ENCODE data around the gene AFF3.

The AFF3 gene

DNA sequence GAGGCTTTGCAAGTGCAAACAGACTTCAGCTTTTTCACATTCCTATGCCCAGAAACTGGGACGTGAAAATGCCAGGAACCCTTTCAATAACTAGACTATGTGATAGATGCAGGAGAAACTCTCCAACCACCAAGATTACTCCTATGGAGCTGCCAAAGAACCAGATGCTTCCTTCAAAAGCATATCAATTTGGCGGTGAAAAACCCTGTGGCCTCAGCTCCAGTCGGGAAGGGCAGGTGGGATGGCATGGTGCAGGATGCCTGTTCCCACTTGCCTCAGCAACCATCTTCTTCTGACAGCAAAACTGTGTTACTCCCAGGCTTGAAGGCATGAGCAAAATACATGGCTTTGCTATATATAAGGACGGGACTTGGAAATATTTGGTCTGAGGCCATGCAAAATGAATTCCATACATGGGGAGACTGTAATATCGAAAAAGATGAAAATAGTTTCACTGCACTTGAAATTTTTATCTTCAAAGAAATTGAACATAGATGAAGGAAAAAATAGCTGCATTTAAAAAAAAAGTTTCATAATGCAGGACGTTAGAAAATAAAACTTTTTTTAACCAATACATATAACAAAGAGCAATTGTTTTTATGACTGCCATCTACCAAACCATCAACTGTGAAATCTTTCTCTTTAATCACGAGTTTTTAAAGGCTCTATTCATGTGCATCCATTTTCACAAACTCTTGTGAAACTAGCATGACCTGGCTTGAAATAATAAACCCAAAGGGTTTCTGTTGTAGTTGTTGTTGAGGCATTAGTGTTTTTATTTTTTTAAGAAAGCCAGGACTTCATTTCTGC is 99.1 kb downstream of the AFF3 start:
- no peak for DNase-seq

DNA sequence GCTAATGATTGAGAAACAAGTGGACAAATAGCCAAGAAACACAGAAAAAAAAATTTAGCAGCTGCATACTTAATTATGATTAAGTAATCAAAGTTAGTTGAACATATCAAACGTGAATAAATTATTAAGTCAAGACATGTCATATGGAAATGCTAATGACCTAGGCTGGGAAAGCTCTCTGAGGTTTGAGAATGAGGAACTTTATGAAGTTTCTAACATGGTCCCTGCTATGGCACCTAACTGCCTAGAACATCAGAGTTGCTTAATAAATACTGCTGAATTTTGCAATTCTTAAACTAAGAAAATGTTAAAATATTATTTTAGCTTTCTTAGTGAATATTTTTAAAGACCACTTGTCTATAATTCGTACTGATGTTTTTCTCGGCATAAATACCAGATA is 99.8 kb downstream of the AFF3 start:
- DNase-seq = no peak

DNA sequence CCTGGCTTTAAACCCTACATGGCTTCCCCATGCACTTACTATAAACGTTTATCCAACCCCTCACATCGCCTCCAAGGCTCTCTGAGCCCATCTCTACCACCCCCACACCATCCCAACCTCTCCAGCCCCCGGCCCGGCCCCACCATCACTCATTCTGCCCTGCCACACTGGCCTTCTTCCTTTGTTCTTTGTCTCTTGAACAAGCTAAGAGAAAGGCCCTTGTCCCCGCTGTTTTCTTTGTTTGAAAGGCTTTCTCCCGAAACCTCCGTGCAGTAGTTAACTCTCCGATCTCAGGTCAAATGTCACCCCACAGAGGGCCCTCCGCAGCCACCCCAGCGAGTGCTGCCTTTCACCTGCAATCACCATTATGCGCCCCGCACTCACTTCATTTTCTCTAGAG is 100.4 kb downstream of the AFF3 start:
- no peak for DNase-seq

DNA sequence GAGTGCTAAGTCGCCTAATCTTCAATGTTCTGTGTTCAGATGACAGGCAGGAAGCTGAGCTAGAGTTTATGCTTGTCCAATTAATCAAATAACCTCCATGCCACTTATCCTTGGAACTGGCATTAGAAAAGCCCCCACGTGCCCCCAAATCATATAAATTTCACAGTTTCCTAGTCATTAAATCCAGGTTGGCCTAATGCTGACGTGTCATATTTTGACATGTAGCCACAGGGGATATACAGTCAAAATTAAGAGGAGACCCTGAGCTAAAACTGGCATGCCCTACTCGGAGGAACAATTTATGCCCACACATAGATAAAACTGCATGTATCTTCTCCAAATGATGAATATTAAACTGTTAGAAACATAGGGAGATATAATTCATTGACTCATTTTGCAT is 101.0 kb downstream of the AFF3 start:
- DNase-seq = no peak

DNA sequence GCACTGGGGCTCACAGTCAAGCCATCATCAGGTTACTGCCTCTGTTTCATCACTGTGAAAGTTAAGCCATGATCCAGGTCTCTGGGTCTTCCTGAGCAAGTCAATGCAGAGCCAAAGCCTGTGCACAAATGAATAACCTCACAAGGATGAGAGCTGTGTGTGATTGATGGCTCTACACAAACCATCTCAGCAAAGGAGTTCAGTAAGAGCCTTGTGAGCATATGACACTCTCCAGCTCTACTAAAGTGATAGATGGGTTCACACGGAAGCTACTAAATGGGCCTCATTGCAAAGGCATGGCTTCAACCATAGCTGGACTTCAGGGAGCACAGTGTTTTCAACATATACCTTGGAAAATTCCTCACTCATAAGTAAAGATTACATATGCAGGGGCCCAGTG is 101.5 kb downstream of the AFF3 start:
- no peak for DNase-seq

DNA sequence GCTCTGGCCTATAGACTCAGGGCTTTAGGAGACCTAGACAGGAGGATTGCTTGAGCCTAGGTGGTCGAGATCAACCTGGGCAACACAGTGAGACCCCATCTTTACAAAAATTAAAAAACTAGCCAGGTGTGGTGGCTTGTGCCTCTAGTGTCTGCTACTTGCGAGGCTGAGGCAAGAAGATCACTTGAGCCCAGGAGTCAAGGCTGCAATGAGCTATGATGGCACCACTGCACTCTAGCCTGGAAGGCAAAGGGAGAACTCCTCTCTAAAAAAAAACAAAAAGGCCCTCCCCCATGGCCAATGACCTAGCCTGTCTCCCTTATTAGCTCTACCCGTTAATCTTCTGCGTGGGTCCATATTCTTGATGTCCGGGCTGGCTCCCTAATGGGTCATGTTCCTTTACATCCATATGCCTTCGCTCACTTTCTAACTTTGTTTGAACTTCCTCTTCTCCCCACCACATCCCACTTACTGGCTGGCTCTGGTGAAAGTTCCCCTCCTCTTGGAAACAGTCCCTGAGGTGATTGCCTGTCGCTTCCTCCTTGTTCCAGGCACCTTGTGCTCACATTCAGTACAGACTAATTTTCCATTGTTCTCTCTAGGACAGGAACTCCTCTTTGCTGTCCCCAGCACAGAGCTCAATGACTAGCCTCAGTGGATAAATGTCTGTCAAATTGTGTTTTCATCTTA is 103.0 kb downstream of the AFF3 start:
- DNase-seq = no peak

DNA sequence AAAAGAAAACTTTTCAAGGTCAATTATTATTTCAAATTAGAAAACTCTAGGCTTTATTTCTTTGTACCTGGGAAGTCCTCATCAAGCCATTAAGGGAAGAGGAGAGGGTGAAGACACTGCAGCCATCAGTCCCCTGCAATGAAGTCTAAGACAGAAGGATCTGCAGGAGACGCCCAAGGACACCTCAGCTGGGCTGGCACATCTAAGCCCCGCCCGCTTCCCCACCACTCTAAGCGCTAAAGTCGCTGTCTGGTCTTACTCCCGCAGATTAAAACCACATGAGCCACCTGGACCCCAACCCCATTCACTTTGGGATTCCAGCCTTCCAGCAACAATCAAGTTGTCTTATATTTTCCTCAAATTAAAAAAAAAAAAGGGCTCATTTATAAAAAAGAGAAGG is 104.4 kb downstream of the AFF3 start:
- DNase-seq = no peak

DNA sequence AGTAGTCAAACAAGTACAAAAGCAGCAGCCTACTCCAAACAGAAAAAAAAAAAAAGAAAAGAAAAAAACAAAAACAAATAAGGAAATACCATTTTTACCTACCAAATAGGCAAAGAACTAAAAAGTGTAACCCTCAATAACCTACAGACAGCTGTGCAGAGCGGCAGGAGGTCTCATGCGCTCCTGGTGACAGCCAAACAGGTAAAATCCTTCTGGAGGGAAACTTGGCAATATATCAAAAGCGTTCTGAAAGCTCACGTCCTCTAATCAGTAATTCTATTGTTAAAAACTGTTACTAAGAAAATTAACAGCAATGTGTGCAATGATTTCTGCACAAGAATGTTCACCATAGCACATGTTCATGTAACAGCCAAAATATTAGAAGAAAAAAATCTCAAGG is 105.6 kb downstream of the AFF3 start:
- no peak for DNase-seq

DNA sequence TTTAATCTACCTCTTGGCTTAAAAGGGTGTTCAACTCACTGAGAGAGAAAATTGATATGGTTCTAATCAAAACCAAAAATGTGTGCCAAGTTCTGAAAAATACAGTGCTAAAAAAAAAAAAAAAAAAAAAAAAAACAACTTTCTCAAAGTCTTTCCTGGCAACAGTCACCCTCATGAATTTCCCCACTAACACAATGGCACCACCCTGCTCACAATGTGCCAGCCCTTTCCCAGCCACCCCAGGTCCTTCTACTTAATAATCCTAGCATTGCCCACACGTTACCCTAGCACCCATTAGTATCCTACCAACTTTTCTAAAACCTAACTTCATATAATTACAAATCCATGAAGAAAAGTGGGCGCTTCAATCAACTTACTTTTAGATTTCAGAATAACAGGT is 106.4 kb downstream of the AFF3 start:
- no peak for DNase-seq

DNA sequence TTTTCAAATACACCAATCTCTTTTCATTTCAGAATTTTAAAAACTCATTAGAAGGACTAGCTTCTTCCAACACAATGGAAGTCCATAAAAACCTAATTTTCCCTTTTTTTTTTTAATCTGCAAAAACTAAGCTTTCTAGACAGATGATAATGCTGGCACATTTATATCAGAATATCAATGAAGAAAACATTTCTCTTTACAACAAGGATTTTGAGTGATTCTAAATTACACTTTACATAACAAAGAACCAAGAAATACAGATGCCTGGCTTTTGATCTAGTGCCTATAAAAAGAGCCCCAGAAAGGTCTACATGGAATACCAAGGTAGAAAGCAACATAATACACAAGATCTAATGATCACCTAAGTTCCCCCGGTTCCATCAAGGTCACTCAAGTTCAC is 108.0 kb downstream of the AFF3 start:
- no peak for DNase-seq

DNA sequence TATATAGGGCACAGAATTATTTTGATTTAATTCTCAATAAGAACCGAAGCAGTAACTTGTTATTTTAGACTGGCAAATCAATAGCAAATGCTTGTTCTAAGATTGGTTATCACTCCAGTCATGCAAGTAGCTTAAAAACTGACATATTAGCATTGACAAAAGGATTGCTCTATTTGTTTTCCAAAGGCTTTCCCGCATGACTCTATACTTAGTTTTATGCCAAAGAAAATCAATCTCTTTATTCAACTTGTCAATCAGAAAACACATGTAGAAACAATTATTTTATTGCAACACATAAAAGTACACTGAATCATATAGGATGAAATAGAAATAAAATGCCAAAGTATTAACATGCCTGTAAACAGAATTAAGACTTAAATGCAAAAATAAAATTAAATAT is 108.4 kb downstream of the AFF3 start:
- no peak for DNase-seq

DNA sequence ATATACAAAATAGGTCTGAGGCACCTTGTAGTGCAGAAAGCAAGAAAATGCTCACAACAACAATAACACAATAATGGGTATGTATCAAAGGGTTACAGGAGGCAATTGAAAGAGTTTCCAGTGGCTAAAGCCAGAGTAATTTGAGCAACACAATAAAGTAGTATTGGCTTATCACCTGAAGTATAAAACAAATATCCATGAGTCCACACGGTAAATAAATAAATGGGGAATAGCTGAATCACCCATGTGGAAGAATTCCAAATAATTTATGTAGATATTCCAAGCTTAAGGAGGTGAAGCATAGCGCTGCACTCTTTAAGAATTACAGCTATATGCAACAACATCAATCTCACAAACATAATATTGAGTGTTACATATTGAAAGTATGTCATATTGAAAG is 110.8 kb downstream of the AFF3 start:
- no peak for DNase-seq

DNA sequence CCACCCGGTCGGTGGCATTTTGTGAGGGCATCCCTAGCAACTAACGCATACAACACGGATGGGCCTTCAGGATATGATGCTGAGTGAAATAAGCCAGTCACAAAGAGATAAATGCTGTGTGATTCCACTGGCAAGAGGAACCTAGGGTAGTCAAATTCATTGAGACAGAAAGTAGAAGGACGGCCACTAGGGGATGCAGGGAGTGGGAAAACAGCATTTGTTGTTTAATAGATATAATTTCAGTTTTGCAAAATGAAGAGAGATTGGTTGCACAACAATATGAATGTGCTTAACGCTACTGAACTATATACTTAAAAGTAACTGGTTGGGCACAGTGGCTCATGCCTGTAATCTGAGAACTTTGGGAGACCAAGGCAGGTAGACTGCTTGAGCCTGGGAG is 112.9 kb downstream of the AFF3 start:
- no peak for DNase-seq

DNA sequence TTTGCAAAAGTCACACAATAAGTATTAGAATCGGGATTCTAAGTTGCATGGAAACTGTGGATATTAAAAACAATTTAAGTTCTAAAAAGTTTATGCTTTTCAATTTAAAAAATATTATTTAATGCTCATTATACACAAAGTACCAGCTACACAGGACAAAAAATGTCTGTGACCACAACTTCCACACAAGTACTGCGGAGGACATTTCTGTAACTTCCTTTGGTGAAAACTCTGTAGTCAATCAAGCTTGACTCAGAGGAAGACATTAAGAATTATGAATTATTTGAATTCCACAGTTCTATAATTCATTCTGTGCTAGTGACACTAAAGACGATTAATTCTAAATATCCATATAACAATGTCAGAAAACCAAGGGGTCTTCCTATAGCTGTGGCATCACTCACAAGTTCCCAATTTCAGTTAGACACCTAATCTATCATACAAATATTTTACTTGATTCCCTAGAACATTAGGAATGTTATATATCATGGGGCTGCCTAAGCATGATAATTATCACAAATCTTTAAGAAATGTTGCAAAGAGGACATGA is 120.5 kb downstream of the AFF3 start:
- DNase-seq = no peak

DNA sequence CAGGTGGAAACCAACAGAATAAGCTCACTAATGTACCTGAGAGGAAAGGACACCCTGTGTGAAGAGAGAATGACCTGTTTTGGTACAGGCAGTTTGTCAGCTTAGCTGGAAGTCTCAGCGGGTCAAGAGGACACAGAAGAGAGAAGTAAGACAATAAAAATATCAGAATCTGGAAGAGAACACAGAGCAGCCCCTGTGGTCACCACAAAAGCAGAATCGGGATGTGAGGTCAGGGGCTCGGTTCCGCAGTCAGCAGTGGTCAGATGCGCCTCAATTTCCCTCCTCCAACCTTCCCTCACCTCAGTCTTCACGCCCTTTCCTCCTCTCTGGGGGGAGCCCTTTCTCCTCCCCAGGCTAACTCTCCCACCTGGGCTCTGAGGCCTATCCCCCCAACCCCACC is 122.9 kb downstream of the AFF3 start:
- DNase-seq = no peak

DNA sequence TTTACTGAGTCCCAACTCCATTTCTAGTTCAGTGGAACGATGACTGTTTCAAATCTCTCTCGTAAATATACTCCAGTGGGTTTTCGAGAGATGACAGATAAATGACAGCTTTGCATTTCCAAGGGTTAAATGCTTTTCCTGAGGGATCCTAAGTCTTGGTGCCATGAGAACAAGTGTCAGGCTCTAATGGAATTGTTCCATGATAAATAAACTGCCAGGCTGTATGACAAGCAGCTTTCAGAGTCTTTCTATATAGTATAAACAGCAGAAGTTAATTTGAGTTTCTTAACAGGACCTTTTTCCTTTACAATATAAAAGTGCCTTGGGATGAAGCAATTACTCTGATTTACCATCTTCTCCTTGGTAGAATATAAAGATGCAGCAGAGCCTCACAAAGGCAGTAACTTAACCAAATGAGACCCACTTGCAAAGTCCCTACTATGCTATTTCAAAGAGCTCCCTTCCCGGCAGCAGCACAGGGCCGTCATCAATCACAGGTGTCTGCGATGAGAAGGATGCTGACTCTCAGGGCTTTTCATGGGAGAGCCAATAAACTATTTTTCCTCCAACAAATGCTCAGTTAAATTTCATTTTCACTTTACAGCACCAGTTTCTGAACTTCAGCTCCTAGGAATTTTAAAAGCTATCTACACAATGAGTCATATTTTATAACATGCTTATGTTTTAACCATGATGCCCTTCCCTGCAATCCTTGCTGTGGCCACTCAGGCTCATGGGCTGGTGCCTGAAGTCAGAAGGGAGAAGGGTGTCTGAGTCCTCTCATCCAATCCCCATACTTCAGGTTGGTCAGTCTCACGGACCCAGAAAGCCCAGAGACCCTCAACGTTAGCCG is 123.8 kb downstream of the AFF3 start:
- no peak for DNase-seq

DNA sequence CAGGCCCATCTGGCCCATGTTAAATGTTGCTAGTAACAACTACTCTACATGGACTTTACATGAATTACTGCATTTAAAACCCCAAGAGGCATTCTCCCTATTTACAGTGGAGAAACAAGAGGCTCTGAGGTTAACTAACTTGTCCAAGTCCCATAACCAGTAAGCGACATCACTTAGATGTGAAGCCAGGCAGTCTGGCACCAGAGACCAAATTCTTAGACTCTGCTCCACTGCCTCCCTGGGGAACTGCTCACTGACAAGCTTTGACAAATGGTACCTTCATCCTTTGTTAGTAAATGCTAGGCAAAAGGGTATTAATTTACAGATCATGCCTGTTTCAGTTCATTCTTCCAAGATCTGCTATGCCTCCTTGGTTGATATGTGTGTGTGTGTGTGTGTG is 124.8 kb downstream of the AFF3 start:
- no peak for DNase-seq

DNA sequence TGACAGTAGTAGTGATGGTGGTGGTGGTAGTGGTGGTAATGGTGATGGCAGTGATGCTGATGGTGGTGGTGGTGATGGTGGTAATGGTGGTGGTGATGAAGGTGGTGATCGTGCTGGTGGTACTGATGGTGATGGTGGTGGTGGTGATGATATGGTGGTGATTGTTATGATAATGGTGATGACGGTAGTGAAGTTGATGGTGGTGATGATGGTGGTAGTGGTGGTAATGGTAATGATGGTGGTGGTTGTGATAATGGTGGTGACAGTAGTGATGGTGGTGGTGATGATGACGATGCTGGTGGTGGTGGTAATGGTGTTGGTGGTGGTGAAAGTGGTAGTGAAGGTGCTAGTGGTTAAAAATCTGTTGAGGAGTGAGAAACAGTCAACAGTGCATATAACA is 125.6 kb downstream of the AFF3 start:
- no peak for DNase-seq

DNA sequence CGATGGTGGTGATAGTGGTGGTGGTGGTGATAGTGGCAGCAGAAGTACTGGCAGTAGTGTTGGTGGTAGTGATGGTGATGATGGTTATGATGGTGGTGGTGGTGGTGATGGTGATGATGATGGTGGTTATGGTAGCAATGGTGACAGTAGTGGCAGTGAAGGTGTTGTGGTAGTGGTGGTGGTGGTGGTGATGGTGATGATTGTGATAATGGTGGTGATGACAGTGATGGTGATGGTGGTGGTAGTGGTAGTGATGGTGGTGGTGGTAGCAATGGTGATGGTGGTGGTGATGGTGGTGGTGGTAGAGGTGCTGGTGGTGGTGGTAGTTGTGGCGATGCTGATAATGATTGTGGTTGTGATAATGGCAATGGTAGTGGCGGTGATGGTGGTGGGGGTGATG is 126.5 kb downstream of the AFF3 start:
- DNase-seq = no peak

DNA sequence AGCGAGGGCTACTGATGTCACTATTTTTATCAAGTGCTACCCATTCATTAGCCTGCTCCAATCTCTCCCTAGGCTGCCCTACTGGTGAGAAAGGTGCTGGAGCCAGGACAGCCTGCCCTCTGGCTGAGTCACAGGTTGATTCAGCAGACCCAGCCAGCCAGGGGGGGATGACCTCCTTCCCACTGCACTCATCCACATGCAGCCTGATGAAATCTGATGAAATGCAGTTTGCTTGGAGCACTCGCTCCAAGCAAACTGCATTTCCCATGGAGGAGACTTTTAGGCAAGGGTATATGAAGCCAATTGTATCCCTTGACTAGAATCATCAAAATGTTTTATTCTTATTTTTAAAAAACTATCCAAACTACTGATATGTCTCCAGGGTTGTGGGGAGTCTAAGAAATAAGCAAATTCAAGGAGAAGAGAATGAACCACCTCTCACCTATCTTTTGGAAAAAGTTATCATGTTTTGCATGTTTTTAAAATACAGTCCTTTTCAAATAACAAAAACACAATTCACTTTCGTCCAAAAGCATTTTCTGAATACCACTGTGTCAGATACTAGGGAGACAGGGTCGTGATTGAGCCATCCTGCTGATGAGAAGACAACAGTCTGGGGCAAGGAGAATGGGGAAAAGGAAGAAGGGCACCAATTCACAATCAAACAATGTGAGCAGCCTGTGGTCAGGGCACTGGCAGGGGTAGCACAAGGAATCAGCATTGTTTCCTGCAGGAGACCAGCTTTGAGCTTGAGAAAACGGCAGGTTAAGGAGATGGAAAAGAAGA is 128.3 kb downstream of the AFF3 start:
- DNase-seq = peak in 7 of 51 donors; percentile 2 to 47 (median 10)

DNA sequence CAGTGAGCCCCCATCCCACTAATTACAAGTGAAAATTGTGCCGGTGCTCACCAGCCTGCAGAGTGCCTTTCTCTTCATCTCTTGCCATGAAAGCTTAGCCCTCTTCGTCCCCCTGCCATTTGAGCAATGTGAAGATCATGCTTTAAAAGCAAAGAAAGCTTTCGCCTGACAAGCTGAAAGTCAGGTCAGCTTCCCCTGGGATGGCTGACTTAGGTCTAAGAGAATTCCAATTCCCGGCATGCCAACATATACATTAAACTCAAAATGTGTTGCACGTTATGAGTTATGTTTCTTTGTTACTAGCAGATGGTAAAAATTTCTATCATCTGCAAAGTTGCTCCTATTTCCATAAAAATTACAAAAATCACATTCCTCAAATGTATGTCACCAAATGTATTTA is 129.8 kb downstream of the AFF3 start:
- DNase-seq = no peak
